ENCODE results near the gene DGKD.

Gene DGKD

GRCh38 chr2:233380132-233380895, 26.0 kb downstream of the DGKD start:
- Histone ChIP-seq H3K4me1 (ENCODE audit: insufficient read depth, low read length) (no peaks in the 10 kb centered on the region), H3K9me3 (ENCODE audit: insufficient read depth, low read depth, low read length) (no peaks in the 10 kb centered on the region), H3K9ac (ENCODE audit: low read depth, low read length) (no peak overlapping the region), H3K27ac (ENCODE audit: low read length) (no peak overlapping the region), H3K27me3 (ENCODE audit: insufficient read depth, low read length) (no peaks in the 10 kb centered on the region), H3K36me3 (ENCODE audit: insufficient read depth, low read depth, low read length) (no peaks in the 10 kb centered on the region), H3K4me3 (ENCODE audit: low read length) (no peak overlapping the region)

- no peak overlapping the region for H3K9ac ChIP-seq (ENCODE audit: low read depth, low read length)
- H3K4me3 ChIP-seq (ENCODE audit: low read length) = no peak overlapping the region
- H3K36me3 ChIP-seq (ENCODE audit: insufficient read depth, low read depth, low read length) = no peaks in the 10 kb centered on the region
- no peaks in the 10 kb centered on the region for H3K9me3 ChIP-seq (ENCODE audit: insufficient read depth, low read depth, low read length)
- H3K27ac ChIP-seq (ENCODE audit: low read length) = no peak overlapping the region
- H3K4me1 ChIP-seq (ENCODE audit: insufficient read depth, low read length) = no peaks in the 10 kb centered on the region
- no peaks in the 10 kb centered on the region for H3K27me3 ChIP-seq (ENCODE audit: insufficient read depth, low read length)
Observed at GRCh38 chr2:233380995-233381637, 26.8 kb downstream of the DGKD start.

GRCh38 chr2:233381638-233381995, 27.3 kb downstream of the DGKD start:
- Histone ChIP-seq H3K36me3 (ENCODE audit: insufficient read depth, low read depth, low read length) (no peaks in the 10 kb centered on the region), H3K27ac (ENCODE audit: low read length) (no peak overlapping the region), H3K4me1 (ENCODE audit: insufficient read depth, low read length) (no peaks in the 10 kb centered on the region), H3K9me3 (ENCODE audit: insufficient read depth, low read depth, low read length) (no peaks in the 10 kb centered on the region), H3K9ac (ENCODE audit: low read depth, low read length) (no peak overlapping the region), H3K4me3 (ENCODE audit: low read length) (no peak overlapping the region), H3K27me3 (ENCODE audit: insufficient read depth, low read length) (no peaks in the 10 kb centered on the region)

GRCh38 chr2:233384015-233384414, 29.7 kb downstream of the DGKD start:
- Histone ChIP-seq H3K4me3 (ENCODE audit: low read length) (no peak overlapping the region), H3K36me3 (ENCODE audit: insufficient read depth, low read depth, low read length) (no peaks in the 10 kb centered on the region), H3K27ac (ENCODE audit: low read length) (no peak overlapping the region), H3K4me1 (ENCODE audit: insufficient read depth, low read length) (no peaks in the 10 kb centered on the region), H3K9ac (ENCODE audit: low read depth, low read length) (no peak overlapping the region), H3K27me3 (ENCODE audit: insufficient read depth, low read length) (no peaks in the 10 kb centered on the region), H3K9me3 (ENCODE audit: insufficient read depth, low read depth, low read length) (no peaks in the 10 kb centered on the region)

GRCh38 chr2:233384811-233385488, 30.7 kb downstream of the DGKD start:
- Histone ChIP-seq H3K27me3 (ENCODE audit: insufficient read depth, low read length) (no peaks in the 10 kb centered on the region), H3K36me3 (ENCODE audit: insufficient read depth, low read depth, low read length) (no peaks in the 10 kb centered on the region), H3K4me1 (ENCODE audit: insufficient read depth, low read length) (no peaks in the 10 kb centered on the region), H3K27ac (ENCODE audit: low read length) (no peak overlapping the region), H3K9me3 (ENCODE audit: insufficient read depth, low read depth, low read length) (no peaks in the 10 kb centered on the region), H3K4me3 (ENCODE audit: low read length) (no peak overlapping the region), H3K9ac (ENCODE audit: low read depth, low read length) (no peak overlapping the region; the same call in 1 of the 2 replicates)

- no peaks in the 10 kb centered on the region for H3K9me3 ChIP-seq (ENCODE audit: insufficient read depth, low read depth, low read length)
- peaks cover 4% of the 10 kb centered on the region; the same call in 1 of the 2 replicates for H3K36me3 ChIP-seq (ENCODE audit: insufficient read depth, low read depth, low read length)
- H3K4me3 ChIP-seq (ENCODE audit: low read length) = no peak overlapping the region
- no peaks in the 10 kb centered on the region for H3K4me1 ChIP-seq (ENCODE audit: insufficient read depth, low read length)
- H3K9ac ChIP-seq (ENCODE audit: low read depth, low read length) = no peak overlapping the region
- no peaks in the 10 kb centered on the region for H3K27me3 ChIP-seq (ENCODE audit: insufficient read depth, low read length)
- no peak overlapping the region for H3K27ac ChIP-seq (ENCODE audit: low read length)
Observed at GRCh38 chr2:233385489-233386044, 31.3 kb downstream of the DGKD start.

GRCh38 chr2:233386382-233387041, 32.2 kb downstream of the DGKD start:
- Histone ChIP-seq H3K9ac (ENCODE audit: low read depth, low read length) (no peak overlapping the region), H3K4me1 (ENCODE audit: insufficient read depth, low read length) (no peaks in the 10 kb centered on the region), H3K27me3 (ENCODE audit: insufficient read depth, low read length) (no peaks in the 10 kb centered on the region), H3K4me3 (ENCODE audit: low read length) (no peak overlapping the region), H3K36me3 (ENCODE audit: insufficient read depth, low read depth, low read length) (peaks cover 5% of the 10 kb centered on the region; the same call in 1 of the 2 replicates), H3K9me3 (ENCODE audit: insufficient read depth, low read depth, low read length) (no peaks in the 10 kb centered on the region), H3K27ac (ENCODE audit: low read length) (no peak overlapping the region)

- Histone ChIP-seq H3K4me3 (ENCODE audit: low read length) (no peak overlapping the region), H3K27me3 (ENCODE audit: insufficient read depth, low read length) (no peaks in the 10 kb centered on the region), H3K4me1 (ENCODE audit: insufficient read depth, low read length) (no peaks in the 10 kb centered on the region), H3K27ac (ENCODE audit: low read length) (no peak overlapping the region), H3K9me3 (ENCODE audit: insufficient read depth, low read depth, low read length) (no peaks in the 10 kb centered on the region), H3K9ac (ENCODE audit: low read depth, low read length) (no peak overlapping the region), H3K36me3 (ENCODE audit: insufficient read depth, low read depth, low read length) (peaks cover 5% of the 10 kb centered on the region; the same call in 1 of the 2 replicates)
Observed at GRCh38 chr2:233387225-233387624, 32.9 kb downstream of the DGKD start.

GRCh38 chr2:233387667-233388528, 33.6 kb downstream of the DGKD start:
- Histone ChIP-seq H3K4me1 (ENCODE audit: insufficient read depth, low read length) (no peaks in the 10 kb centered on the region), H3K27me3 (ENCODE audit: insufficient read depth, low read length) (no peaks in the 10 kb centered on the region), H3K27ac (ENCODE audit: low read length) (no peak overlapping the region), H3K4me3 (ENCODE audit: low read length) (no peak overlapping the region), H3K36me3 (ENCODE audit: insufficient read depth, low read depth, low read length) (peaks cover 5% of the 10 kb centered on the region; the same call in 1 of the 2 replicates), H3K9ac (ENCODE audit: low read depth, low read length) (no peak overlapping the region), H3K9me3 (ENCODE audit: insufficient read depth, low read depth, low read length) (no peaks in the 10 kb centered on the region)

- H3K27me3 ChIP-seq (ENCODE audit: insufficient read depth, low read length) = no peaks in the 10 kb centered on the region
- H3K4me3 ChIP-seq (ENCODE audit: low read length) = no peak overlapping the region
- no peaks in the 10 kb centered on the region for H3K4me1 ChIP-seq (ENCODE audit: insufficient read depth, low read length)
Observed at GRCh38 chr2:233389601-233390125, 35.4 kb downstream of the DGKD start.

More at GRCh38 chr2:233389601-233390125, 35.4 kb downstream of the DGKD start:
- H3K9me3 ChIP-seq (ENCODE audit: insufficient read depth, low read depth, low read length) = no peaks in the 10 kb centered on the region
- H3K9ac ChIP-seq (ENCODE audit: low read depth, low read length) = no peak overlapping the region
- no peak overlapping the region for H3K27ac ChIP-seq (ENCODE audit: low read length)
- peaks cover 5% of the 10 kb centered on the region; the same call in 1 of the 2 replicates for H3K36me3 ChIP-seq (ENCODE audit: insufficient read depth, low read depth, low read length)

All from iPS-20b (cell line).